Panc1 (cell line): ENCODE measurements around the gene GRID2.

Experiments used
- CTCF ChIP-seq: fragments of 450-650 bp; IDR thresholded peaks from 2 replicates; pipeline ENCODE4 v1.5.1; 2017; ENCODE audit warnings: mild to moderate bottlenecking
- POLR2AphosphoS5 ChIP-seq: IDR thresholded peaks from 2 replicates; pipeline ENCODE4 v1.6.1; 2012; ENCODE audit warnings: mild to moderate bottlenecking, low read depth, low read length, moderate library complexity
- REST ChIP-seq, 2 experiments: IDR thresholded peaks; 2 replicates each; pipeline ENCODE4 v1.6.1; 2011 to 2012; ENCODE audit warnings: low read depth in 2 of 2, control low read depth in 1 of 2, low read length in 1 of 2, mild to moderate bottlenecking in 1 of 2, moderate library complexity in 1 of 2; ENCODE audit not compliant: insufficient read depth in 1 of 2
- SIN3A ChIP-seq: IDR thresholded peaks from 2 replicates; pipeline ENCODE4 v1.6.1; 2012; ENCODE audit warnings: low read depth, mild to moderate bottlenecking, low read length, moderate library complexity, borderline replicate concordance; ENCODE audit not compliant: insufficient read depth
- TCF7L2 ChIP-seq: IDR thresholded peaks from 2 replicates; pipeline ENCODE4 v1.6.1; 2011; ENCODE audit warnings: mild to moderate bottlenecking, low read depth, low read length, inconsistent platforms

- TF ChIP-seq CTCF: no peak
- no peak for TF ChIP-seq REST (IDR thresholded peaks at IDR 0.05; ENCODE audit: insufficient read depth in 1 of 2, low read depth in 2 of 2, low read length in 1 of 2)
- no peak for TF ChIP-seq POLR2AphosphoS5
- TF ChIP-seq SIN3A: no peak
- no peak for TF ChIP-seq TCF7L2
These were observed 763.0 kb downstream of the GRID2 start for GRCh38 chr4:93066749-93067148.
